ENCODE data around the gene HIGD1A. TPM values are rescaled to one million over a fixed set of nuclear protein-coding genes. Genes with fewer than 3 reads are reported as not detected.

The HIGD1A gene
- polyA plus RNA-seq, 1 donor (not counting 4 experiments of a cell fraction or from before 2014, with no cell fraction given), result 443 TPM

- Histone ChIP-seq H3K4me1 (ENCODE audit: control insufficient read depth, extremely low read depth, insufficient read depth, low read length) (peaks cover 9% of the 10 kb centered on the region), H3K9ac (ENCODE audit: control insufficient read depth, extremely low read depth, insufficient read depth, low read length) (no peak overlapping the region), H3K9me3 (ENCODE audit: control insufficient read depth, low read depth, low read length) (no peaks in the 10 kb centered on the region), H2AFZ (ENCODE audit: control insufficient read depth, low read length) (no peak overlapping the region), H3K27ac (ENCODE audit: control insufficient read depth, insufficient read depth, low read length) (no peak overlapping the region), H3K4me2 (ENCODE audit: control insufficient read depth, extremely low read depth, insufficient read depth, low read depth, low read length) (no peak overlapping the region), H3K79me2 (ENCODE audit: control insufficient read depth, insufficient read depth, low read length) (no peaks in the 10 kb centered on the region), H3K9me1 (ENCODE audit: control insufficient read depth, extremely low read depth, insufficient read depth, low read length) (no peaks in the 10 kb centered on the region), H3K36me3 (ENCODE audit: control insufficient read depth in 2 of 2, extremely low read depth in 1 of 2, insufficient read depth in 2 of 2, low read length in 2 of 2) (no peaks in the 10 kb centered on the region), H3K27me3 (ENCODE audit: control insufficient read depth, extremely low read depth, insufficient read depth, low read length) (no peaks in the 10 kb centered on the region), H3K4me3 (ENCODE audit: control insufficient read depth in 2 of 3, extremely low read depth in 1 of 3, insufficient read depth in 2 of 3, low read depth in 1 of 3, low read length in 3 of 3) (no peak overlapping the region), H4K20me1 (ENCODE audit: control insufficient read depth, extremely low read depth, insufficient read depth, low read length) (peaks cover 2% of the 10 kb centered on the region)
- FAIRE-seq (no peak), DNase-seq (ENCODE audit: low read depth, low spot score) (no peak)
- no peak for TF ChIP-seq EZH2 (IDR thresholded peaks at IDR 0.05; ENCODE audit: low read length)
- TF ChIP-seq, protein P1, sequence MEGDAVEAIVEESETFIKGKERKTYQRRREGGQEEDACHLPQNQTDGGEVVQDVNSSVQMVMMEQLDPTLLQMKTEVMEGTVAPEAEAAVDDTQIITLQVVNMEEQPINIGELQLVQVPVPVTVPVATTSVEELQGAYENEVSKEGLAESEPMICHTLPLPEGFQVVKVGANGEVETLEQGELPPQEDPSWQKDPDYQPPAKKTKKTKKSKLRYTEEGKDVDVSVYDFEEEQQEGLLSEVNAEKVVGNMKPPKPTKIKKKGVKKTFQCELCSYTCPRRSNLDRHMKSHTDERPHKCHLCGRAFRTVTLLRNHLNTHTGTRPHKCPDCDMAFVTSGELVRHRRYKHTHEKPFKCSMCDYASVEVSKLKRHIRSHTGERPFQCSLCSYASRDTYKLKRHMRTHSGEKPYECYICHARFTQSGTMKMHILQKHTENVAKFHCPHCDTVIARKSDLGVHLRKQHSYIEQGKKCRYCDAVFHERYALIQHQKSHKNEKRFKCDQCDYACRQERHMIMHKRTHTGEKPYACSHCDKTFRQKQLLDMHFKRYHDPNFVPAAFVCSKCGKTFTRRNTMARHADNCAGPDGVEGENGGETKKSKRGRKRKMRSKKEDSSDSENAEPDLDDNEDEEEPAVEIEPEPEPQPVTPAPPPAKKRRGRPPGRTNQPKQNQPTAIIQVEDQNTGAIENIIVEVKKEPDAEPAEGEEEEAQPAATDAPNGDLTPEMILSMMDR (optimal IDR thresholded peaks at IDR 0.05 in 1 of 3, IDR thresholded peaks at IDR 0.05 in 1 of 3, conservative IDR thresholded peaks at IDR 0.05 in 1 of 3; ENCODE audit: extremely low read depth in 1 of 3, insufficient read depth in 2 of 3, low read length in 3 of 3), result no peak
- dilution Hi-C loops (cut with MboI; ENCODE audit: extremely low pct_ligation_motif_present, low sequenced_read_pairs), result no loop called here
Measured at GRCh38 chr3:42743204-42743995, 60.9 kb downstream of the HIGD1A start.

DNA sequence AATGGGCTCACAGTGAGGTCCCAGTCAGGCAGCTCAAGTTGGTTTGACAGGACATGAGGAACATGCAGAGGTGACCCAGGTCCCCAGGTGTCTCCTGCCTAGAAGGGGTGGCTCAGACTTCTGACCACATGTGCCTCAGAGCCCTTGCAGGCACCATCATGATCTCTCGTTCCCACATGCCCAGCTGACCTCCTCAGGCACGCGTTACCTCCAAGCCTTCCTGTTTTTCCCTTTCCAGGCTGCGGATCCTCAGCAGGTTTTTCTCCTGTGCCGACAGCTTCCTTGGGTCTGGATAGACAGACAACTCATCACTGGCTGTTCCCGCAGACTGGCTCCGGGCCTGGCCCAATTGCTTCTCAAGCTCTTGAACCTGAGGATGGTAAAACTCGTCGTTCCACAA lies 61.6 kb downstream of the HIGD1A start:
- H2AFZ ChIP-seq (ENCODE audit: control insufficient read depth, low read length), result no peak overlapping the region
- dilution Hi-C loops (cut with MboI; ENCODE audit: extremely low pct_ligation_motif_present, low sequenced_read_pairs), result no loop called here
- peaks cover 6% of the 10 kb centered on the region for H3K4me1 ChIP-seq (ENCODE audit: control insufficient read depth, extremely low read depth, insufficient read depth, low read length)
- no peak for TF ChIP-seq EZH2 (IDR thresholded peaks at IDR 0.05; ENCODE audit: low read length)
- TF ChIP-seq, protein P1 (optimal IDR thresholded peaks at IDR 0.05 in 1 of 3, IDR thresholded peaks at IDR 0.05 in 1 of 3, conservative IDR thresholded peaks at IDR 0.05 in 1 of 3; ENCODE audit: extremely low read depth in 1 of 3, insufficient read depth in 2 of 3, low read length in 3 of 3), result no peak
- no peak for DNase-seq (ENCODE audit: low read depth, low spot score)
- no peaks in the 10 kb centered on the region for H3K9me3 ChIP-seq (ENCODE audit: control insufficient read depth, low read depth, low read length)
- no peak for FAIRE-seq
- no peak overlapping the region for H3K27ac ChIP-seq (ENCODE audit: control insufficient read depth, insufficient read depth, low read length)
- H3K79me2 ChIP-seq (ENCODE audit: control insufficient read depth, insufficient read depth, low read length), result no peaks in the 10 kb centered on the region
- H4K20me1 ChIP-seq (ENCODE audit: control insufficient read depth, extremely low read depth, insufficient read depth, low read length), result peaks cover 2% of the 10 kb centered on the region
- no peaks in the 10 kb centered on the region for H3K9me1 ChIP-seq (ENCODE audit: control insufficient read depth, extremely low read depth, insufficient read depth, low read length)
- H3K4me3 ChIP-seq (ENCODE audit: control insufficient read depth in 2 of 3, extremely low read depth in 1 of 3, insufficient read depth in 2 of 3, low read depth in 1 of 3, low read length in 3 of 3), result no peak overlapping the region
- no peaks in the 10 kb centered on the region for H3K27me3 ChIP-seq (ENCODE audit: control insufficient read depth, extremely low read depth, insufficient read depth, low read length)
- H3K9ac ChIP-seq (ENCODE audit: control insufficient read depth, extremely low read depth, insufficient read depth, low read length), result no peak overlapping the region
- H3K36me3 ChIP-seq (ENCODE audit: control insufficient read depth in 2 of 2, extremely low read depth in 1 of 2, insufficient read depth in 2 of 2, low read length in 2 of 2), result no peaks in the 10 kb centered on the region
- no peak overlapping the region for H3K4me2 ChIP-seq (ENCODE audit: control insufficient read depth, extremely low read depth, insufficient read depth, low read depth, low read length)
